HG03045 (cell line): ENCODE results near the gene CNN3.

Experiments used
- ATAC-seq: cut with Tn5 transposase; IDR thresholded peaks from one replicate; pipeline ENCODE4 v1.9.1; 2021; ENCODE audit warnings: mild to moderate bottlenecking, moderate library complexity; ENCODE audit not compliant: unreplicated experiment

Gene CNN3

DNA sequence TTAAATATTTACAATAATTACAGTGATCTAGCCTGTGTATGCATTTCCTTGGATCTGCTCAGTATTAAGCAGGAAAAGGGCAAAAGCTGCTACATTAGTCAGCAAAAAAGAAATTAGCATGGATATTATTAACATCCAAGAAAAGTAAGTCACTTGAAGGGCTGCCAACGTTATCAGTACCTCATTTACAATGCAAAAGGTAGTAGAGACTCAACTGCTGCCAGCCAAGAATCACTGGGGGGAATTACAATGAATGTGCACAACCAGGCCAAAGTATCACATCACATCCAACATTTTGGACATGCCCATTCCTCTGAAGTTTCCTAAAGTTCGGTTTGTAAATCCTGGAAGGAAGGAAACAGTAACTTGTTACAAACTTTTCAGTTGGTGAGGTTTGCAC, 1.9 kb downstream of the CNN3 start:
- no peak for ATAC-seq

GRCh38 chr1:94922761-94923331, 4.1 kb downstream of the CNN3 start:
- no peak for ATAC-seq

DNA sequence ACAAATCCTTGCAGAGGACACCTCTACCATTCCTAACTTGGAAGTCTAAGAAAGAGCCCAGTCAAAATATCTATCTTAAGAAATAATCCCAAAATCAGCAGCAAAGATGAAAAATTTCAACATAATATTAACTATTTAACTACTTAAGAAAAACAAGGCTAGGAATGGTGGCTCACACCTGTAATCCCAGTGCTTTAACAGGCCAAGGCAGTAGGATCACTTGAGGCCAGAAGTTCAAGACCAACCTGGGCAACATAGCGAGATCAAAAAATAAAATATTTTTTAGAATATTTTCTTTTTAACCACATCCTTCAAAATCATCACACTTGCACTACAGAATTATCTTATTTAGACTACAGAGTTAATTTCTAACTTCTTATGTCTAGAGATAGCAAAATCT, 4.9 kb downstream of the CNN3 start:
- ATAC-seq, result no peak

- ATAC-seq, result no peak
Measured at GRCh38 chr1:94920061-94920460, 6.8 kb downstream of the CNN3 start.

DNA sequence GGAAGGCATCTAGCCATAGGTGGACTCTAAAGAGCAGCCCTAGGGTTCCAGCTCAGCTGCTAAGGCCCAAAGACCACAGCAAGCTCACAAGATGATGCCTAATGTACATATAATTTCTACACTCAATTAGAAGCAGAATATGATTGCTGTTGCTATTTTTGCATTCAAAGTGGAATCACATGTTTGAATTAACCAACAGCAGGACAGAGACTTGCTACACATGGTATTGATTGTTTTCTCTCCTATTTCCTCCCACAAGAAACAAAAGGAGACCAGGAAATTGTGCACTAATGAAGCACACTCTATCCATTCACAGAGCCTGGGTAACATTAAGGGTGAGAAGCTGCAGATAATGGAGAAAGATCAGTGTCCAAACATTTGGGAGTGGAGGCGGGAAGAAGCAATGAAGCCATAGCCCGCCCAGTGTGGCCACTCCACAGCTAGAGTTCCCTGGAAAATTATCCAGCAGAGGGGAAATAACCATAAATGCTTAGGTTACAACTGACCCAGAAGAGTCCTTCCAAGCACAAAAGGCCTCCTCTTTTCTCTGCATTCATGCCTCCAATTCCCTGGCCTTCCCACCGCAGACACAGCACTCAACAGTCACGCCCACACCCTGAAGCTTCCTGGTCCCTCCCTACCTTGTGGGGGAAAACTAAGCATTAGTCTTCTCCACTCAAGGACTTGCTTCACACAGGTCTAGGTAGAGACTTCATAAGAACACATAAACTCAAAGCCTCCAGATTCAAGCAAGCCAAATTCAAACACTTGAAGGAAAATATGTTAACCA, 7.5 kb downstream of the CNN3 start:
- ATAC-seq, result no peak

- ATAC-seq, result no peak
Measured at GRCh38 chr1:94917251-94917650, 9.7 kb downstream of the CNN3 start.

DNA sequence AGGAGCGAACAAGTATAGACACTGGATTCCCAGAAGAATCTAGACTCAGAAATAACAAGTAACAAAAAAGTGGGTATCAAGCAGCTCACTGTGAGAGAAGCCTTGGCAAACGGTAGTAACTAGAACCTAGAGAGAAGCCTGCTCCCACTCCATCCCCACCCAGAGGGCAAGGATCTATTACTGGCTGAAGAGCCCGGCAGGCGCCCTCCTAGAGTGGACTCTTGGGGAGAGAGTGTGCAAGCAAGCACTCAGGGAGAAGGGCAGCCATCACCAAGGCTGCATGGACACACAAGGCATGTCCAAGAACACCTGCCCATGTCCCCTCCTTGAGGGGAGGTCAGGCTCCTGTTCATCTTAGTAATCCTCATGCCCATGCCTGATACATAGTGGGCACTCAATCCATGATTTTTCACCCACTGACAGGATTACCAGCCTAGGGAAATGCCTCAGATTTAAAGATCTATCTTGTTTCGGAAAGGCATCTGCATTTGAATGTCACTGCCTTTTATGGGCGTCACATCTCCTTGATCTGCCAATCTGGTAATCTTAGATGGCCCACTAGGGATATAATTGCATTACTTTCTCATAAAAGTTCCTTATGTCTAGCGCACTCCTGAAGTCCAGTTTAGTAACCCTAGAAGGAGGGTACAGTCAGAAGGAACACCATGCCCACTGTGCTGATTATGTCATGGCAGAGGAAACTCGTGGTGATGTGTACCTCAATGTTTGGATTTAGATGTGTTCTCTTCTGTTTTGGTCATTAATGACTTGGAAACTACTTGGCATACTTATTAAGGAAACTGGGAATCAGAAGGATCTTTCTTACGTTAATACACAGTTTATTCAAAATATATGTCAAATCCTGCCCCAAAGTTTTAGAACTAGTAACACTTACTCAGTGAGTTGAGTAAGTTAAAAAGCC, 14.4 kb downstream of the CNN3 start:
- no peak for ATAC-seq

DNA sequence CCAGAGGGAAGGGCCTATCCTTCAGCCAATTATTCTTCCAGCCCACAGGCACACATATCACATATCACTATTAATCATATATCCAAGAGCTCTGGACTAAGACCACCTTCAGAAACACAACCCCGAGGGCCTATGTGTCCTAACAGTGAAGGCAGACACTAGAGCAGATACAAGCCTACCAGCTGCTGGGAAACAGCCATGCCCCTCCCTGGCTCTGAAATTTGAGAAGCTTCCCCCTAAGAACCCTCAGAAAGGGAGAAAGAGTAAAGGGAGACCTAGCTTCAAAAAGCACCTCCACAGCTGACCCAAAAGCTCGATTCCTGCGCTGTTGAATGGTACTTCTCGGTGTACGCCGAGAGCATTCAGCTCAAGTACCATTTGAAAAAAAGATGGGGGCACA, 17.4 kb downstream of the CNN3 start:
- ATAC-seq, result no peak

DNA sequence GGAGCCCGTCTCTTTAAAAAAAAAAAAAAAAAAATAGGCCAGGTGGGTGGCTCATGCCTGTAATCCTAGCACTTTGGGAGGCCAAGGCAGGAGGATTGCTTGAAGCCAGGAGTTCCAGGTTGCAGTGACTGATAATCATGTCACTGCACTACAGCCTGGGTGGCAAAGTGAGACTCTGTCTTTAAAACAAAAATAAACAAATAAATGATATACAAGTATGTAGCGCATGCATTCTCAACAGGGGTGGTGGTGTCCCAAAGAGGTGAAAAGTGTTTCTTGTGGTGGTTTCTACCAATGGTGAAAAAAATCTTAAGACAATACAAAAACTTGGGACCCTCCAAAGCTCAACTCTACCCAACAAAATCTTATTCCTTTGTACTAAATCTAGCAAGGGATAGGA, 17.9 kb downstream of the CNN3 start:
- no peak for ATAC-seq

DNA sequence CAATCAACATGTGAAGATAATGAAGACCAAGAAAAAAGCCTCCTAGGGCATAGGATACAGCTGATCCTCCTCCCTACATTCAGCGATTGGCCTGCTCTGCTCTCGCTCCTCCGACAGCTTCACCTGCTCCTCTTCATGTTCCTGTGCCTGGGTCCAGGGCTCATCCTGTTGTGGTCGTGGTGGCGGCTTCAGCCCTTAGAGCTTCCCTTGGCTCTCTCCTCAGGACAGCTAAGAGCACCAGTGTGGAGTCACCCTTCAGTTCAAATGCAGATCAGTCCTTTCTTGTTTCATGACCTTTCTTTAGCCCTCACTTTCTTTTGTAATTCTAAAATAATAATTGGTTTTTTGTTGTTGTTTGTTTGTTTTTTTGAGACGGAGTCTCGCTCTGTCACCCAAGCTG, 18.7 kb downstream of the CNN3 start:
- ATAC-seq, result no peak

DNA sequence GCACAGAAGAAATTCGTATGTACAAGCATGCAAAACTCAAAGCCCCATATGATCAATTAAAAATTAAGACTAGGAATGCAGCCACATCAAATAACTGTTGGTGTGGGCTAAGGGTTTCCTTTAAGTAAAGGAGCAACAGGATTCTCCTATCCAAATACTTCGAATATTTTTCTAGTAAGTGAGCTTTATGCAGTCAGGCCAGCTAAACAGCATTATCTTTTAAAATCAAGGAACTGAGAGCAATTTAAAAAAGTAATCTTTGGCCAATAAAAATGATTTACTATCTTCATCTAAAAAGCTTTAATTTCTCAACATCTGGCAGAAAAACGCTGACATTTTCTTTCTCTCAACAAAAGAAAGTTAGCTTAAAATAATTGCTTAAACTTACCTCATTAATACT, 19.8 kb downstream of the CNN3 start:
- no peak for ATAC-seq

GRCh38 chr1:94906382-94906781, 20.5 kb downstream of the CNN3 start:
- ATAC-seq, result no peak

- ATAC-seq, result no peak
Measured at GRCh38 chr1:94905207-94905606, 21.7 kb downstream of the CNN3 start.

DNA sequence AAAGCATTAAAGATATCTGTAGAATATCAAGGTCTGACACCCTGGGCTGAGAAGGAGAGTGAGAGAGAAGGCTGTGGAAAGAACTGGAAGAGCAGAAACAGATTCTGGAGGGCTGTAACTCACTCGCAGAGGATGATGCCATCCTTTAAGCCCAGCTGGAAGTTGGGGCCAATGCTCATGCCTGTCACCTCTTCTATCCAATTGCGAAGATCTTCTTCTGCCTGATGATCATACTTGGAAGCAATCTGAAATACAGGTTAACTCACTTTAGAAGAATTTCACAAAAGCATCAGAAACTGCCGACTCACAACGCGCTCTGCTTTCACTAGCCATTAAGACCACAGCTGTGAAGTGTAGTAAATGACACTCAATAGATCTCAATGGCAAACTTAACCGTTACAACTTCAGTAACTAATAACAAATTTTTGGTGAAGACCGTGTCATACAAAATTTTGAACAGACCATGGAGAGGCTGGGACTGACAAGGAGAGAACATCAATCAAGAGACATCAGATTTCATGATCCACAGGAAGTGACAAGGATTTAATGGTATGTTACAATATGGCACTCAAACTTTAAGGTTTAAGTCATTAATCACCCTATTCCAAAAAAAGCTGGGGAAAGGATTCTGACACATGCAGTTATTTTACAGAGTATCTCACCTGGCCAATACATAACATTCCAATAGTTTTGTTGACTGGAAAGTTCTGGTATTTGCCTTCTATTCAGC, 23.5 kb downstream of the CNN3 start:
- ATAC-seq, result no peak

- no peak for ATAC-seq
Measured at GRCh38 chr1:94901841-94902240, 25.1 kb downstream of the CNN3 start.

- no peak for ATAC-seq
Measured at GRCh38 chr1:94899756-94900155, 27.2 kb downstream of the CNN3 start.

DNA sequence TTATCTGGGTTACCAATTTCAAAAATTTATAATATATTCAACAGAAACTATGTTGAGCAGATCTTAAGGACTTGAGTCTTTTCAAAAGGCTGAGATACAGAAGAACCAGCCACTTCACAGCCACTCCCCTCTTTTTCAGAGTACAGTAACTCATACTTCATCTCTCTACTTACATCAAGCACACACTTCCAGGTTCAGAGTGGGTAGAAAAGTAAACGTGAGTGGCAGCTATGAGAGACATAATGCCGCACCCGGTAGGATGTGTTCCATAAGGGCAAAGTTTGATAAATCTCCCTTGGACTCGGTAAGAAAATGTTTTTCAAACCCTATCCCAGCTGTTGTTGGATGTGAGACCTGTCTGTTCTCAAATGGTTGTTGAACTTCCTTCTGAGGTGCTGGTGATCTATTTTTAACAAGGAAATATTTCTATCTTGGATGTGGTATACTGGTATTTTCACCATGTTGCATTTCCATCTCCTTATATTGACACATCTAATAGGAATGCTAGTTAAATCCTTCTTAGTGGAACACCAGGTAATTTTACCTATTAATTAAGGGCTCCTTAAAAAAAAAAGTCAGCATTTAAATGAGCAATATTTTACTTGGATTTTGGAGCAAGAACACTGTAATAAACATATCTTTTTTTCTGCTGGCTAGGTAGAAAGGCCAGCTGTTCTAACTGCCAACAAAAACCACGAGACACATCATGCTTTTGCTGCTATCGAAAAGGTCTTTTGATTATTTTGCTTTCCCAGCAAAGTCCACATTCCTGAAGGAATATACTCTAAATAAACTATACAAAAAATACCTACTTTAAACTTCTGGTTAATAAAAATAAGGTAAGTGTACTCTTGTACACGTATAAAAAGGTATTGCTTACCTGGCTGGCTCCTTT, 28.2 kb downstream of the CNN3 start:
- no peak for ATAC-seq

DNA sequence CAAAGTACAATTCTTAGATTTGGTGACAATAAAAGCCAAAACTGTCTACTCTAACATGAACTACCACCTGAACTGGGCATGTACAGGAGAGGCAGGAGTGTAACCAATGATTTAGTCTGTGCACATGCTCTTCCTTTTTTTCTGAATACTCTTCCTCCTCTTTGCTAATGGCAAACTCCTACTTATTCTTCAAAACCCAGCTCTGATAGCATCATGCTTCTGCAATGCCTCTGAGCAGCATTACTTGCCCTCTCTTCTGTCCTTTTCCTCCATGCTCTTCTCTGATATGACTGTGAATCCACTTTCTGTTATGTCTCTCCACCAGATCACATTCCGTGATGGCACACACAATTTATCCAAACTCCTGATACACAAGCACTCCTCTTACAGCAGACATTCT, 31.4 kb downstream of the CNN3 start:
- no peak for ATAC-seq

DNA sequence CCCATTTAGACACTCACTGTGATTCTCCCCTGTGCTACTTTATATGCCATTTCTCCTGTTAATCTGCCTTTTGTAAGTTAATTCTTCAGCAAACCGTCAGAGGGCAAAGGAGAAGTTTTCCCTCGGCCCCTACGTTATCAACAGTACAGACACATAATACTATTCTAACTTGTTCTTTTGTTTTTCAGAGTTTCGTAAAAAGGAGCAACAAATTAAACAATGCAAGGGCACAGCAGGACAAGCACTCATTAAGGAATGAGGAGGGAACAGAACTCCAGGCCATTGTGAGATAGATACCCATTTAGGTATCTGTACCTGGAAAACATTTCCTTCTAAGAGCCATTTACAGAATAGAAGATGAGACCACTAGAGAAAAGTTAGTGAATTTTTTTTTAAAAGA, 32.3 kb downstream of the CNN3 start:
- no peak for ATAC-seq

GRCh38 chr1:94892604-94893254, 34.2 kb downstream of the CNN3 start:
- ATAC-seq, result no peak
